Measurements from ENCODE around the gene LINGO1. TPM values are rescaled to one million over a fixed set of nuclear protein-coding genes. Genes with fewer than 3 reads are reported as not detected.

The LINGO1 gene
- total RNA-seq, 6 experiments from 2014 or later, result 0.31 to 1.2 (median 0.39) TPM

DNA sequence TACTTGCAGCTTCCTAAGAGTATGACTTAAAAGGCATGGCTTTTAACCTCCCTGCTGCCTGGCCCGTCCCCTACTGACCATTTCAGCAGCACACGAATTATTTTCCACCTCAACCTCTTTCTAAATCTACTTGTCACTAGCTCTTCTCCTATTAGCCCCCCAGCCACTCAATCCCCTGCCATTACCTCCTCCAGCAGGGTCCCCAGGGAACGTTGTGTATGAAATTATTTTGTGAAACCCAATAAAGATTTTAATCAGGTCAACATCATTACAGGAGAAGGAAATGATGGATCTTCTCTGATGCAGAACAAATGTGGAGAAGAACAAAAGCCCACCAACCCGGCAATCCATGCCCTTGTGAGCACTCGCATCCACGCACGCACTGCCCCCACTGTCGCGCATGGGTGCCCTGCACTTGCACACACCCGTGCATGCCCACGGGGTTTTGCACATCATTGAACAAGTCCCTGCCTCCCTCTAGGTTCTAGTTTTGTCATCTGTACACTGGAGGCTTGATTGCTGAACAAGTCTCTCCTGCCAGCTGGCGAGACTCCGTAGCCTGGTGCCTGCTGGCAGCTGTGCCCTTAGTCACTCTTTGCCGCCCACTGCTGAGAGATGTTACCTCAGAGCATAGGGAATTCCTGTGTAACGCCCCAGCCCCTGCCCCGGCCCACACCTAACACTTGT is 51.6 kb downstream of the LINGO1 start:
- Histone ChIP-seq H3K4me1 (no peaks in the 10 kb centered on the region), H3K27me3 (no peaks in the 10 kb centered on the region), H3K9me3 (no peaks in the 10 kb centered on the region), H3K36me3 (no peaks in the 10 kb centered on the region), H3K4me3 (no peak overlapping the region), H3K27ac (no peak overlapping the region)
- WGBS (ENCODE audit: insufficient coverage, low coverage, low lambda C conversion rate, missing lambda C conversion rate), result 53% methylated on average over 7 of the region's 16 CpGs
- intact Hi-C loops (cut with DNase I), result no loop called here
- DNase-seq, result peak in 1 of 3 donors; percentile 61
- TF ChIP-seq CTCF (IDR thresholded peaks at IDR 0.05), result no peak
- no peak for TF ChIP-seq POLR2A (IDR thresholded peaks at IDR 0.05)
- ATAC-seq, result peak in 2 of 4 donors; percentile 41 to 55

DNA sequence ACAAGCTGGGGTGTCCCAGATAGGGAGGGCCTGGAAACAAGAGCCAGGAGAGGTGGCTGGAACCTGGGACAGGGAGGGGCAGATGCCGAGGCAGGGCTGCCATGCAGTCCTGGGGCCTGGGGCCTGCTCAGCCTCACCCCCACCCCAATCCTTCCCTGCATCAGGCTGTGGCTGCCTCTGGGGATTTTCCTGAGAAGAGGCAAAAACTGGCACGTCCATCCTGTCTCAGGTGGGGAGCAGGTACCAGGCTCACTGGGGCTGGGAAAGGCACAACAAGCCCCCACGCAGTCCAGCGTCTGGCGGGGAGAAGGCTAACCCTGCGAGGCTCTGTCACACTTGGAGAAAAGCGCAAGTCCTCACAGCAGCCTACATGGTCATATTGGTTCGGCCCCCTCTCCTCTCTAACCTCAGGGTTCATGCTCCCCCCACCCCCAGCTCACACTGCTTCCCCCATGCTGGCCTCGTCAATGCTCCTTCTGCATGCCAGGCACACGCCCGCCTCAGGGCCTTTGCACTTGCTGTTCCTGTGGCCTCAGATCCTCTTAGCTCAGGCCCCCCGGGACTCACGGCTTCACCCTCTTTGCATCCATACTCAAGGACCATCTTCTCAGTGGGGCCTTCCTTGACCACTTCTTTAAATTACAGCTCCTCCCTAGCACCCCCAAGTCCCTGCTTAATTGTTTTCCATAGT is 53.1 kb downstream of the LINGO1 start:
- H3K4me1 ChIP-seq, result no peaks in the 10 kb centered on the region
- no peak for ATAC-seq
- no peaks in the 10 kb centered on the region for H3K36me3 ChIP-seq
- DNase-seq, result no peak
- TF ChIP-seq CTCF (IDR thresholded peaks at IDR 0.05), result no peak
- no peak for TF ChIP-seq POLR2A (IDR thresholded peaks at IDR 0.05)
- WGBS (ENCODE audit: insufficient coverage, low coverage, low lambda C conversion rate, missing lambda C conversion rate), result 89% methylated on average over 5 of the region's 13 CpGs
- H3K4me3 ChIP-seq, result no peak overlapping the region
- H3K27me3 ChIP-seq, result no peaks in the 10 kb centered on the region
- H3K27ac ChIP-seq, result no peak overlapping the region
- H3K9me3 ChIP-seq, result no peaks in the 10 kb centered on the region
- intact Hi-C loops (cut with DNase I), result no loop called here

GRCh38 chr15:77578641-77579372 is 53.9 kb downstream of the LINGO1 start:
- intact Hi-C loops (cut with DNase I), result no loop called here
- WGBS (ENCODE audit: insufficient coverage, low coverage, low lambda C conversion rate, missing lambda C conversion rate), result 78% methylated on average over 8 of the region's 15 CpGs
- Histone ChIP-seq H3K36me3 (no peaks in the 10 kb centered on the region), H3K27ac (no peak overlapping the region), H3K27me3 (no peaks in the 10 kb centered on the region), H3K4me1 (no peaks in the 10 kb centered on the region), H3K9me3 (no peaks in the 10 kb centered on the region), H3K4me3 (no peak overlapping the region)
- ATAC-seq (peak in 1 of 4 donors; percentile 17), DNase-seq (no peak)
- TF ChIP-seq POLR2A (IDR thresholded peaks at IDR 0.05) (no peak), CTCF (IDR thresholded peaks at IDR 0.05) (no peak)

GRCh38 chr15:77577366-77577950 is 55.3 kb downstream of the LINGO1 start:
- WGBS (ENCODE audit: insufficient coverage, low coverage, low lambda C conversion rate, missing lambda C conversion rate), result 42% methylated on average over 2 of the region's 9 CpGs
- TF ChIP-seq POLR2A (IDR thresholded peaks at IDR 0.05) (no peak), CTCF (IDR thresholded peaks at IDR 0.05) (no peak)

More at GRCh38 chr15:77577366-77577950, 55.3 kb downstream of the LINGO1 start:
- Histone ChIP-seq H3K4me3 (no peak overlapping the region), H3K36me3 (no peaks in the 10 kb centered on the region), H3K27ac (no peak overlapping the region), H3K9me3 (no peaks in the 10 kb centered on the region), H3K27me3 (no peaks in the 10 kb centered on the region), H3K4me1 (no peaks in the 10 kb centered on the region)
- no peak for DNase-seq
- intact Hi-C loops (cut with DNase I), result no loop called here
- no peak for ATAC-seq

All from right lobe of liver (tissue), 6 donors.